ENCODE measurements around the gene HTR2B. TPM values are rescaled to one million over a fixed set of nuclear protein-coding genes. Genes with fewer than 3 reads are reported as not detected.
A peak's percentile ranks its signal among the peaks of the same experiment; 100 is the strongest.

Gene HTR2B
- not detected for polyA plus RNA-seq (2013, experiment 1 of 2)
- polyA plus RNA-seq (2013, experiment 2 of 2): not detected

DNA sequence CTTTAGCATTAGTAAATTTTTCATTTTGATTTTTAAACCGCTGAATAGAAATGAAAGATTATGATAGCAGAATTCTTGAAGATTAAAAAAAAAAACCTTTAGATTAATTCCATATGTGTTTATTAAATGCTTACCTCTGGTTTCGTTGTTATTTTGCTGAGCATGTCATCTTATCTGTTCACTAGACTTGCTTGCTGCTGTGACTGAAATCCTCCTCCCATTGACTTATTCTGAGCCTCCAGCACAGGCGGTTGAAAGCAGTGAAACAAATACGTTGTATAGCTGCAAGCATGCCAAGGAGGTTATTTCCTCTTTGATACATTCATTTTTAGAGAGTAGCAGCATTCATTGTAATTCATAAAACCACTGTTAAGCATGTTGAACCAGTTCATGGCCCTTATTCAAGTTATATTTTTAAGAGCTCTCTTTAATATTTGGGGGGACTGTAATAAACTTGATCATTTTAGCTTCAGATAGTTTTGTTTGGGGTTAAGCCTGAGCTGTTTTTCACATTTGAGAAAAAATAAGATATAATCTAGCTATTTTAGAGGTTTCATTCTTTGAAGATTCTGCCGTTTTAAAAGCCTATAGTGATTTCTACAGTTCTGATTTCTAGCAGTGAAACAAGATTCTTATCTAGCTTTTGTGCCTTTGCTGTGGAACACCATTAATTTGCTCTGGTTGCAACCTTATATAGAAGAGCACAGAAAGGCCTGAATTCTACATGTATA, at the start of gene HTR2B:
Gene HTR2B, minus strand, starts transcription at position 205 of the 731 bp plus-strand sequence. CDS start 1,278 bp downstream, outside the sequence.
- H3K4me2 ChIP-seq (ENCODE audit: low read length): no peak within 1 kb of the TSS

DNA sequence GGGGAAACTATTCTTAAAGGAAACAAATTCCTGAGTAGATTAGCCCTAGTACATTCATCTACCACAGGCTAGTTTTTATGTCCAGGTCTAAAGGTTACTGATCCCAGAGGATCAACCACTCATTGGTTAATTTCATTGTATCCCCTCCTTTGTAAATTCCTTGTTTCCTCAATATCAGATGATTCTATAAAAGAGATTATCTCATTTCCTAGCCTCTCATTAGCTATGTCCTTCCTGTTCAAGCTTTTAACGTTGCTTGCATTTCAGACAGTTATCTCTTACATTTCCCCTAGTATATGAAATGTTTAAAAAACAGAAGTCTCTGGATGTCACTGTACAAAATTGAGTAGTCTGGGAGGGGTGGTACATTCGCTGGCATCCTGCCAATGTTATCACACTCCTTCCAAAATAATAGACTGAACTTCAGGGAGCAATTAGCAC, 49.4 kb upstream of the HTR2B start:
- no peak overlapping the region for H3K27ac ChIP-seq (ENCODE audit: low read depth, low read length)
- WGBS (ENCODE audit: extremely low coverage, insufficient coverage, low lambda C conversion rate): no CpG with 5 or more reads among the region's 2 CpGs
- no peak overlapping the region for H3K4me3 ChIP-seq (ENCODE audit: low read length)

More for the DNA sequence above, at the start of gene HTR2B:
- Histone ChIP-seq H2BK120ac (ENCODE audit: low read depth, low read length) (no peak within 1 kb of the TSS), H3K4me1 (ENCODE audit: control insufficient read depth, low read depth, low read length) (peaks cover 5% of the 10 kb centered on the region), H3K9ac (ENCODE audit: low read length) (no peak within 1 kb of the TSS), H2AK5ac (ENCODE audit: low read length) (no peak within 1 kb of the TSS), H3K56ac (ENCODE audit: low read length) (no peak within 1 kb of the TSS), H4K8ac (ENCODE audit: low read depth, low read length) (no peak within 1 kb of the TSS), H3K36me3 (ENCODE audit: control insufficient read depth, insufficient read depth, low read length) (no peaks in the 10 kb centered on the region), H3K4ac (ENCODE audit: low read depth, low read length) (no peak within 1 kb of the TSS), H4K5ac (ENCODE audit: low read length) (no peak within 1 kb of the TSS), H3K4me3 (ENCODE audit: low read length) (no peak within 1 kb of the TSS), H2BK15ac (replicated peaks; ENCODE audit: low read depth) (no peak within 1 kb of the TSS), H3K79me1 (ENCODE audit: low read length) (no peaks in the 10 kb centered on the region), H3K18ac (ENCODE audit: low read length) (no peak within 1 kb of the TSS), H3K23ac (ENCODE audit: low read length) (no peak within 1 kb of the TSS), H3K79me2 (ENCODE audit: control insufficient read depth, insufficient read depth, low read length) (no peaks in the 10 kb centered on the region), H2BK5ac (ENCODE audit: low read length) (no peak within 1 kb of the TSS), H3K27ac (ENCODE audit: low read depth, low read length) (no peak within 1 kb of the TSS), H3K27me3 (ENCODE audit: insufficient read depth, low read length, poor library complexity) (no peaks in the 10 kb centered on the region)
- DNase-seq: peak; percentile 49
- no CpG with 5 or more reads among the region's 5 CpGs for WGBS (ENCODE audit: extremely low coverage, insufficient coverage, low lambda C conversion rate)

DNA sequence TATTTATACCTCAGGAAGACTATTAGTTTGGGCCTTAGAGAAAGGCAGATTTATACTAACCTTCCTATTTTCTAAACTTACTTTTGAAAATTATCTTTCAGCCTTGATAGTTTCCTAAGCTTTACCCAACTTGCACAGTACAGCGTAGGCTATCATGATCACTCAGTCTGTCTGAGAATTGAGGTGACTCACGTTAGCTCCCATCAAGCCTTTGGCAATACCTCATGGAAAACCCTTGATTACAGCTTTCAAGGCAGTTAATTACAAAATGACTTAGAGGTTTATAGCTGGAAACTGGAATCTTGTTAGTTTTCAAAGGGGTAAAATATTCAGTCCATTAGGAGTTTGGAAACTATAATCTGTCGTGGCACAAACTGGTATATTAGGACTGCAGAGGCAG, 47.2 kb upstream of the HTR2B start:
- no peak for DNase-seq
- H3K79me2 ChIP-seq (ENCODE audit: control insufficient read depth, insufficient read depth, low read length): no peaks in the 10 kb centered on the region
- no CpG with 5 or more reads among the region's 3 CpGs for WGBS (ENCODE audit: extremely low coverage, insufficient coverage, low lambda C conversion rate)
- H3K18ac ChIP-seq (ENCODE audit: low read length): no peak overlapping the region
- H3K4me3 ChIP-seq (ENCODE audit: low read length): no peak overlapping the region
- no peak overlapping the region for H2BK5ac ChIP-seq (ENCODE audit: low read length)
- no peak overlapping the region for H3K4me2 ChIP-seq (ENCODE audit: low read length)
- no peak overlapping the region for H3K56ac ChIP-seq (ENCODE audit: low read length)
- no peak overlapping the region for H3K23ac ChIP-seq (ENCODE audit: low read length)
- no peak overlapping the region for H2BK15ac ChIP-seq (replicated peaks; ENCODE audit: low read depth)
- H3K79me1 ChIP-seq (ENCODE audit: low read length): no peaks in the 10 kb centered on the region
- no peak overlapping the region for H2BK120ac ChIP-seq (ENCODE audit: low read depth, low read length)
- no peaks in the 10 kb centered on the region for H3K27me3 ChIP-seq (ENCODE audit: insufficient read depth, low read length, poor library complexity)
- no peak overlapping the region for H2AK5ac ChIP-seq (ENCODE audit: low read length)
- H4K5ac ChIP-seq (ENCODE audit: low read length): no peak overlapping the region
- H4K8ac ChIP-seq (ENCODE audit: low read depth, low read length): no peak overlapping the region
- no peak overlapping the region for H3K9ac ChIP-seq (ENCODE audit: low read length)
- no peaks in the 10 kb centered on the region for H3K4me1 ChIP-seq (ENCODE audit: control insufficient read depth, low read depth, low read length)
- peaks cover 4% of the 10 kb centered on the region for H3K36me3 ChIP-seq (ENCODE audit: control insufficient read depth, insufficient read depth, low read length)
- no peak overlapping the region for H3K4ac ChIP-seq (ENCODE audit: low read depth, low read length)
- H3K27ac ChIP-seq (ENCODE audit: low read depth, low read length): no peak overlapping the region

More for the DNA sequence above, 49.4 kb upstream of the HTR2B start:
- no peak overlapping the region for H3K4me2 ChIP-seq (ENCODE audit: low read length)
- H3K79me2 ChIP-seq (ENCODE audit: control insufficient read depth, insufficient read depth, low read length): no peaks in the 10 kb centered on the region
- H2AK5ac ChIP-seq (ENCODE audit: low read length): no peak overlapping the region
- no peak overlapping the region for H3K23ac ChIP-seq (ENCODE audit: low read length)
- H3K36me3 ChIP-seq (ENCODE audit: control insufficient read depth, insufficient read depth, low read length): peaks cover 3% of the 10 kb centered on the region
- no peak overlapping the region for H4K5ac ChIP-seq (ENCODE audit: low read length)
- H3K79me1 ChIP-seq (ENCODE audit: low read length): no peaks in the 10 kb centered on the region
- no peaks in the 10 kb centered on the region for H3K27me3 ChIP-seq (ENCODE audit: insufficient read depth, low read length, poor library complexity)
- H2BK5ac ChIP-seq (ENCODE audit: low read length): no peak overlapping the region
- H3K18ac ChIP-seq (ENCODE audit: low read length): no peak overlapping the region
- no peaks in the 10 kb centered on the region for H3K4me1 ChIP-seq (ENCODE audit: control insufficient read depth, low read depth, low read length)
- no peak overlapping the region for H2BK15ac ChIP-seq (replicated peaks; ENCODE audit: low read depth)
- H3K4ac ChIP-seq (ENCODE audit: low read depth, low read length): no peak overlapping the region
- H3K56ac ChIP-seq (ENCODE audit: low read length): no peak overlapping the region
- H4K8ac ChIP-seq (ENCODE audit: low read depth, low read length): no peak overlapping the region
- no peak overlapping the region for H3K9ac ChIP-seq (ENCODE audit: low read length)
- no peak overlapping the region for H2BK120ac ChIP-seq (ENCODE audit: low read depth, low read length)
- no peak for DNase-seq

DNA sequence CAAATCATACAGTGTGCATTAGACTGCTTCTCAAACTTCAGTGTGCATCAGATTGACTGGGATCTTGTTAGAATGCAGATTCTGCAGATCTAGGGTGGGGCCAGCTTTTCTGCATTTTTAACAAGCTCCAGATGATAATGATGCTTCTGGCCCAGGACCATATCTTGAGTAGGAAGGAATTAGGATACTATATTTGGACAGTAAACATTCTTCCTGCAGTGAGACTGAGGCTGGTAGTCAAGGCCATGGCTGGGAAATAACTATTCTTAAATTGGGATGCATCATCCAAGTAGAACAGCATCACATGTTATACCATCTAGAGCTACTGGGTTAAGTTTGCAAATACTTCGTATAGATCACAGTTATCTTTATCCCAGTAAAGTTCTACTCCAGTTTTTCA, 45.2 kb upstream of the HTR2B start:
- Histone ChIP-seq H2BK120ac (ENCODE audit: low read depth, low read length) (no peak overlapping the region), H3K23ac (ENCODE audit: low read length) (no peak overlapping the region), H3K4me2 (ENCODE audit: low read length) (no peak overlapping the region), H3K4me3 (ENCODE audit: low read length) (no peak overlapping the region), H2AK5ac (ENCODE audit: low read length) (no peak overlapping the region), H3K27me3 (ENCODE audit: insufficient read depth, low read length, poor library complexity) (no peaks in the 10 kb centered on the region), H2BK5ac (ENCODE audit: low read length) (no peak overlapping the region), H3K4ac (ENCODE audit: low read depth, low read length) (no peak overlapping the region), H4K8ac (ENCODE audit: low read depth, low read length) (no peak overlapping the region), H3K36me3 (ENCODE audit: control insufficient read depth, insufficient read depth, low read length) (peaks cover 5% of the 10 kb centered on the region), H3K9ac (ENCODE audit: low read length) (no peak overlapping the region), H3K27ac (ENCODE audit: low read depth, low read length) (no peak overlapping the region), H3K4me1 (ENCODE audit: control insufficient read depth, low read depth, low read length) (no peaks in the 10 kb centered on the region), H3K18ac (ENCODE audit: low read length) (no peak overlapping the region), H3K79me2 (ENCODE audit: control insufficient read depth, insufficient read depth, low read length) (no peaks in the 10 kb centered on the region), H4K5ac (ENCODE audit: low read length) (no peak overlapping the region), H3K56ac (ENCODE audit: low read length) (no peak overlapping the region), H2BK15ac (replicated peaks; ENCODE audit: low read depth) (no peak overlapping the region), H3K79me1 (ENCODE audit: low read length) (no peaks in the 10 kb centered on the region)
- DNase-seq: no peak
- no CpG with 5 or more reads among the region's 1 CpG for WGBS (ENCODE audit: extremely low coverage, insufficient coverage, low lambda C conversion rate)

DNA sequence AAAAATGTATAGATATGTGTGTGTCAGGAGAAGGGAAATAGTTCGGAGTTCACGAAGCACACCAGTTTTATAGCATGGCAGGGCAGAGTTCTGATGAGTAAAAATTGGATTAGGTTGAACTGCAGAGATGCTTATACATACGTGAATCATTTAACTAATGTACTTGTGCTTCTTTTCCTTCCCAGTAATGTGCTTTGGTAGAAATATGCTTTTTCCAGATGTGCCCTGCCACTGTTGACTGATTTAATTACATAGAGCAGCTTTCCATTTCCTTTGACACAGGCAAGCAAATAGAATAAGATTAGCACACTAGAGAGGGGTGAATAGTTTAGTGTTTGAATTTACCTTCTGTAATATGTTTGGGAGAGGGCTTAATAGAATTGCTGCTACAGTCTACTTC, 44.6 kb upstream of the HTR2B start:
- Histone ChIP-seq H3K79me2 (ENCODE audit: control insufficient read depth, insufficient read depth, low read length) (no peaks in the 10 kb centered on the region), H3K23ac (ENCODE audit: low read length) (no peak overlapping the region), H3K9ac (ENCODE audit: low read length) (no peak overlapping the region), H3K4me2 (ENCODE audit: low read length) (no peak overlapping the region), H3K4me3 (ENCODE audit: low read length) (no peak overlapping the region), H3K27ac (ENCODE audit: low read depth, low read length) (no peak overlapping the region), H3K4me1 (ENCODE audit: control insufficient read depth, low read depth, low read length) (no peaks in the 10 kb centered on the region), H3K4ac (ENCODE audit: low read depth, low read length) (no peak overlapping the region), H4K8ac (ENCODE audit: low read depth, low read length) (no peak overlapping the region), H2AK5ac (ENCODE audit: low read length) (no peak overlapping the region), H3K27me3 (ENCODE audit: insufficient read depth, low read length, poor library complexity) (no peaks in the 10 kb centered on the region), H3K56ac (ENCODE audit: low read length) (no peak overlapping the region), H3K79me1 (ENCODE audit: low read length) (no peaks in the 10 kb centered on the region), H2BK15ac (replicated peaks; ENCODE audit: low read depth) (no peak overlapping the region), H4K5ac (ENCODE audit: low read length) (no peak overlapping the region), H3K36me3 (ENCODE audit: control insufficient read depth, insufficient read depth, low read length) (peaks cover 5% of the 10 kb centered on the region), H2BK120ac (ENCODE audit: low read depth, low read length) (no peak overlapping the region), H3K18ac (ENCODE audit: low read length) (no peak overlapping the region), H2BK5ac (ENCODE audit: low read length) (no peak overlapping the region)
- DNase-seq: no peak
- no CpG with 5 or more reads among the region's 3 CpGs for WGBS (ENCODE audit: extremely low coverage, insufficient coverage, low lambda C conversion rate)

Data from mesendoderm (in vitro differentiated cells).